Measurements from ENCODE around the gene TOB1.
"Not testable (repeated sequence)": the region's sequence is repeated elsewhere in the genome, so short reads cannot be mapped to it uniquely, and the experiment has no call there.

TOB1 gene

GRCh38 chr17:50867363-50868139, 1.4 kb upstream of the TOB1 start:
- DNase-seq = peak; percentile 90 to 91

GRCh38 chr17:50866950-50867362, 802 bp upstream of the TOB1 start:
- DNase-seq = no peak

GRCh38 chr17:50865868-50866260, 290 bp downstream of the TOB1 start:
- DNase-seq = no peak

GRCh38 chr17:50865060-50865867, 890 bp downstream of the TOB1 start:
- peak; percentile 51 to 65 for DNase-seq

GRCh38 chr17:50864747-50865059, 1.5 kb downstream of the TOB1 start:
- no peak for DNase-seq

GRCh38 chr17:50863931-50864330, 2.2 kb downstream of the TOB1 start:
- DNase-seq = no peak

GRCh38 chr17:50863221-50863843, 2.8 kb downstream of the TOB1 start:
- peak; percentile 47 to 49 for DNase-seq

- peak in 1 of 2 donors; percentile 17 for DNase-seq
Measured at GRCh38 chr17:50861822-50862528, 4.2 kb downstream of the TOB1 start.

- peak in 1 of 2 donors; percentile 11 for DNase-seq
Measured at GRCh38 chr17:50861334-50861676, 4.8 kb downstream of the TOB1 start.

- DNase-seq = not testable (repeated sequence)
Measured at GRCh38 chr17:50859727-50860126, 6.4 kb downstream of the TOB1 start.

- no peak for DNase-seq
Measured at GRCh38 chr17:50858486-50859225, 7.5 kb downstream of the TOB1 start.

GRCh38 chr17:50856431-50856830, 9.7 kb downstream of the TOB1 start:
- DNase-seq = no peak

GRCh38 chr17:50855708-50856330, 10.3 kb downstream of the TOB1 start:
- no peak for DNase-seq

- no peak for DNase-seq
Measured at GRCh38 chr17:50853781-50854180, 12.4 kb downstream of the TOB1 start.

GRCh38 chr17:50853015-50853615, 13.0 kb downstream of the TOB1 start:
- DNase-seq = no peak

- DNase-seq = no peak
Measured at GRCh38 chr17:50850640-50851039, 15.5 kb downstream of the TOB1 start.

- DNase-seq = no peak
Measured at GRCh38 chr17:50848711-50849110, 17.4 kb downstream of the TOB1 start.

- no peak for DNase-seq
Measured at GRCh38 chr17:50848039-50848438, 18.1 kb downstream of the TOB1 start.

GRCh38 chr17:50847566-50847965, 18.6 kb downstream of the TOB1 start:
- DNase-seq = no peak

- DNase-seq = no peak
Measured at GRCh38 chr17:50845240-50846147, 20.7 kb downstream of the TOB1 start.

Measured in CD4-positive, alpha-beta T cell treated with Interleukin-4 for 1 hour (primary cell).